ENCODE data around the gene ELAPOR2. TPM values are rescaled to one million over a fixed set of nuclear protein-coding genes. Genes with fewer than 3 reads are reported as not detected.

The ELAPOR2 gene
- polyA plus RNA-seq, 1 donor (not counting 4 experiments of a cell fraction or from before 2014, with no cell fraction given) = 3.3 TPM

DNA sequence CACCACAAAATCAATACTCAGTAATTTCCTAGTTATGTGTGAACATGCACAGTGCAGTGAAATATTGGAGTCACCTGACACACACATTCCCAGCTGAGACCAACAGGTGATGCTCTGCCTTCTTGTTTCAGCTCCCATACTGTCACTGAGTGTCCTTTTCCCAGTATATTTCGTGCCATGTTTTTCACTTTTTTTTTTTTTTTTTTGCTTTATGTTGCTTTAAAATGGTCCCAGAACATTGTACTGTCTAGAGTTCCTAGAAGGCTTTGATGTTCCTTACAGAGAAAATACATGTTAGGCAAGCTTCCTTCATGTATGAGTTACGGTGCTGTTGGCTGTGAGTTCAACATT is 45.6 kb downstream of the ELAPOR2 start:
- no peak for DNase-seq (ENCODE audit: low read depth, low spot score)
- H3K4me2 ChIP-seq (ENCODE audit: control insufficient read depth, extremely low read depth, insufficient read depth, low read depth, low read length) = no peak overlapping the region
- no peak for TF ChIP-seq EZH2 (IDR thresholded peaks at IDR 0.05; ENCODE audit: low read length)
- TF ChIP-seq, protein P1, sequence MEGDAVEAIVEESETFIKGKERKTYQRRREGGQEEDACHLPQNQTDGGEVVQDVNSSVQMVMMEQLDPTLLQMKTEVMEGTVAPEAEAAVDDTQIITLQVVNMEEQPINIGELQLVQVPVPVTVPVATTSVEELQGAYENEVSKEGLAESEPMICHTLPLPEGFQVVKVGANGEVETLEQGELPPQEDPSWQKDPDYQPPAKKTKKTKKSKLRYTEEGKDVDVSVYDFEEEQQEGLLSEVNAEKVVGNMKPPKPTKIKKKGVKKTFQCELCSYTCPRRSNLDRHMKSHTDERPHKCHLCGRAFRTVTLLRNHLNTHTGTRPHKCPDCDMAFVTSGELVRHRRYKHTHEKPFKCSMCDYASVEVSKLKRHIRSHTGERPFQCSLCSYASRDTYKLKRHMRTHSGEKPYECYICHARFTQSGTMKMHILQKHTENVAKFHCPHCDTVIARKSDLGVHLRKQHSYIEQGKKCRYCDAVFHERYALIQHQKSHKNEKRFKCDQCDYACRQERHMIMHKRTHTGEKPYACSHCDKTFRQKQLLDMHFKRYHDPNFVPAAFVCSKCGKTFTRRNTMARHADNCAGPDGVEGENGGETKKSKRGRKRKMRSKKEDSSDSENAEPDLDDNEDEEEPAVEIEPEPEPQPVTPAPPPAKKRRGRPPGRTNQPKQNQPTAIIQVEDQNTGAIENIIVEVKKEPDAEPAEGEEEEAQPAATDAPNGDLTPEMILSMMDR (optimal IDR thresholded peaks at IDR 0.05 in 1 of 3, IDR thresholded peaks at IDR 0.05 in 1 of 3, conservative IDR thresholded peaks at IDR 0.05 in 1 of 3; ENCODE audit: extremely low read depth in 1 of 3, insufficient read depth in 2 of 3, low read length in 3 of 3) = peak in 1 of 3 experiments; percentile 30
- no peak overlapping the region for H3K4me3 ChIP-seq (ENCODE audit: control insufficient read depth in 2 of 3, extremely low read depth in 1 of 3, insufficient read depth in 2 of 3, low read depth in 1 of 3, low read length in 3 of 3)
- no peaks in the 10 kb centered on the region for H4K20me1 ChIP-seq (ENCODE audit: control insufficient read depth, extremely low read depth, insufficient read depth, low read length)
- H2AFZ ChIP-seq (ENCODE audit: control insufficient read depth, low read length) = no peak overlapping the region
- no peak overlapping the region for H3K9ac ChIP-seq (ENCODE audit: control insufficient read depth, extremely low read depth, insufficient read depth, low read length)
- no peak for FAIRE-seq
- H3K27ac ChIP-seq (ENCODE audit: control insufficient read depth, insufficient read depth, low read length) = no peak overlapping the region
- H3K36me3 ChIP-seq (ENCODE audit: control insufficient read depth in 2 of 2, extremely low read depth in 1 of 2, insufficient read depth in 2 of 2, low read length in 2 of 2) = no peaks in the 10 kb centered on the region
- H3K79me2 ChIP-seq (ENCODE audit: control insufficient read depth, insufficient read depth, low read length) = no peaks in the 10 kb centered on the region
- no peaks in the 10 kb centered on the region for H3K4me1 ChIP-seq (ENCODE audit: control insufficient read depth, extremely low read depth, insufficient read depth, low read length)
- H3K9me3 ChIP-seq (ENCODE audit: control insufficient read depth, low read depth, low read length) = no peaks in the 10 kb centered on the region
- no peaks in the 10 kb centered on the region for H3K27me3 ChIP-seq (ENCODE audit: control insufficient read depth, extremely low read depth, insufficient read depth, low read length)
- no peaks in the 10 kb centered on the region for H3K9me1 ChIP-seq (ENCODE audit: control insufficient read depth, extremely low read depth, insufficient read depth, low read length)
- dilution Hi-C loops (cut with MboI; ENCODE audit: extremely low pct_ligation_motif_present, low sequenced_read_pairs) = no loop called here

DNA sequence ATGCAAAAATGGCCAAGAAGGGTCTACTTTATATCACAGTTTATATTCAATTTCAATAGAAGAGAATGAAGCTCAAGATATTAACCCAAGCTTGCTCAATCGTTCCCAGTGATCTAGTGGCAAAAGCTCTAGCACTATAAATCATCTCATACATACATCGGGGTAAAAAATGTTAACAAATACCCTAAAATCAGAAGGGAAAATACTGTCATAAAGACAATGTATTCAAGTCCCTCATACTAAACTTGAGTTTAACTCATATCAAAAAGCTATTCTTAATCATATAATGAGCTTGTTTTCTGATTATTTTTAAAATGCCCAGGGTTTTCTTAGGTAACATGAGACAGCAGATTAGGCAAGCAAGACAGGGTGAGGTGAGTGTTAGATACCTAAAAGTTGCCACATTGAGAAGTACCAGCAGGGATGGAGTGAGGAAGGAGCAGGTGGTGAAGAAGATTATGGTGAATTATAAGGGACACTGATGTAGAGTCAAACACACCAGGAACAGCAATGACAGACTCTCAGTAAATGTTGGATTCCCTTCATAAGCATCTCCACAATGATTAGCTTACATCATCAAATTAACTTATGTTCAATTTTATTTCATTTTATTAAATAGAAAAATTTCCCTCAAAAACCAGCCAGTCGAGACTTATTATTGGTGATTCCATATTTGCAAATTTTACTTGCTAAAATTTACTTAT is 46.2 kb downstream of the ELAPOR2 start:
- H2AFZ ChIP-seq (ENCODE audit: control insufficient read depth, low read length) = no peak overlapping the region
- H3K4me1 ChIP-seq (ENCODE audit: control insufficient read depth, extremely low read depth, insufficient read depth, low read length) = no peaks in the 10 kb centered on the region
- H3K9ac ChIP-seq (ENCODE audit: control insufficient read depth, extremely low read depth, insufficient read depth, low read length) = no peak overlapping the region
- no peaks in the 10 kb centered on the region for H3K79me2 ChIP-seq (ENCODE audit: control insufficient read depth, insufficient read depth, low read length)
- H3K27ac ChIP-seq (ENCODE audit: control insufficient read depth, insufficient read depth, low read length) = no peak overlapping the region
- FAIRE-seq (no peak), DNase-seq (ENCODE audit: low read depth, low spot score) (no peak)
- no peak overlapping the region for H3K4me3 ChIP-seq (ENCODE audit: control insufficient read depth in 2 of 3, extremely low read depth in 1 of 3, insufficient read depth in 2 of 3, low read depth in 1 of 3, low read length in 3 of 3)
- TF ChIP-seq, protein P1 (optimal IDR thresholded peaks at IDR 0.05 in 1 of 3, IDR thresholded peaks at IDR 0.05 in 1 of 3, conservative IDR thresholded peaks at IDR 0.05 in 1 of 3; ENCODE audit: extremely low read depth in 1 of 3, insufficient read depth in 2 of 3, low read length in 3 of 3) = no peak
- no peak for TF ChIP-seq EZH2 (IDR thresholded peaks at IDR 0.05; ENCODE audit: low read length)
- dilution Hi-C loops (cut with MboI; ENCODE audit: extremely low pct_ligation_motif_present, low sequenced_read_pairs) = no loop called here
- H3K9me1 ChIP-seq (ENCODE audit: control insufficient read depth, extremely low read depth, insufficient read depth, low read length) = no peaks in the 10 kb centered on the region
- H3K9me3 ChIP-seq (ENCODE audit: control insufficient read depth, low read depth, low read length) = no peaks in the 10 kb centered on the region
- no peaks in the 10 kb centered on the region for H3K27me3 ChIP-seq (ENCODE audit: control insufficient read depth, extremely low read depth, insufficient read depth, low read length)
- H3K36me3 ChIP-seq (ENCODE audit: control insufficient read depth in 2 of 2, extremely low read depth in 1 of 2, insufficient read depth in 2 of 2, low read length in 2 of 2) = no peaks in the 10 kb centered on the region
- no peak overlapping the region for H3K4me2 ChIP-seq (ENCODE audit: control insufficient read depth, extremely low read depth, insufficient read depth, low read depth, low read length)
- no peaks in the 10 kb centered on the region for H4K20me1 ChIP-seq (ENCODE audit: control insufficient read depth, extremely low read depth, insufficient read depth, low read length)

Other genes starting within 250 kb of the ELAPOR2 start
- 44.7 to 98.4 TPM (median 87.5 TPM) in 3 replicates for gene DMTF1, start 92.8 kb upstream of the ELAPOR2 start, polyA plus RNA-seq
- 13.3 to 30.6 TPM (median 16.2 TPM) in 3 replicates for gene TMEM243, start 160.1 kb upstream of the ELAPOR2 start, polyA plus RNA-seq

Measured in keratinocyte (primary cell).